Common myeloid progenitor, CD34-positive (primary cell): ENCODE results near the gene CST9L.

ENCODE experiments used
- CTCF ChIA-PET: fragments of 350-600 bp; sonication (Branson Sonifier 250); formaldehyde crosslinking; loops from one replicate; lab custom pipeline; 2021; ENCODE audit warnings: antibody characterized with exemption; lab: Charles Lee
- POLR2A ChIA-PET: fragments of 350-600 bp; sonication (Branson Sonifier 250); formaldehyde crosslinking; loops from one replicate; lab custom pipeline; 2021; ENCODE audit warnings: antibody characterized with exemption; lab: Charles Lee
- DNase-seq, 3 donors: peaks; one replicate each; pipeline versions ENCODE4 v3.0.0 to v3.0.0-alpha.2; 2013
- H3K27ac ChIP-seq, 2 experiments: 1 replicate in 1 of 2; 2 replicates in 1 of 2; pipeline ENCODE4 v1.7.0; 2013; ENCODE audit warnings: inconsistent platforms in 2 of 2, low read length in 2 of 2, mild to moderate bottlenecking in 2 of 2, low read depth in 1 of 2, moderate library complexity in 1 of 2; ENCODE audit not compliant: severe bottlenecking in 2 of 2, insufficient read depth in 1 of 2, poor library complexity in 1 of 2
- H3K27me3 ChIP-seq, 5 experiments: replicated peaks in 2 of 5; 1 replicate in 3 of 5; 2 replicates in 2 of 5; pipeline versions ENCODE4 v1.6.1 to v1.7.0; 2013; ENCODE audit warnings: low read length in 4 of 5, mild to moderate bottlenecking in 2 of 5, moderate library complexity in 2 of 5, inconsistent platforms in 1 of 5; ENCODE audit not compliant: insufficient read depth in 5 of 5, control insufficient read depth in 4 of 5
- H3K36me3 ChIP-seq, 4 experiments: 1 replicate in 2 of 4; 2 replicates in 2 of 4; pipeline versions ENCODE4 v1.6.1 to v1.7.0; 2013; ENCODE audit warnings: low read length in 3 of 4, control low read depth in 1 of 4, mild to moderate bottlenecking in 1 of 4; ENCODE audit not compliant: control insufficient read depth in 4 of 4, insufficient read depth in 4 of 4
- H3K4me1 ChIP-seq, 4 experiments: 1 replicate in 3 of 4; 2 replicates in 1 of 4; pipeline versions ENCODE4 v1.6.1 to v1.7.1; 2013; ENCODE audit warnings: low read length in 3 of 4, mild to moderate bottlenecking in 3 of 4, control low read depth in 1 of 4, inconsistent platforms in 1 of 4, moderate library complexity in 1 of 4; ENCODE audit not compliant: control insufficient read depth in 4 of 4, insufficient read depth in 4 of 4; ENCODE audit errors: control extremely low read depth in 1 of 4
- H3K4me3 ChIP-seq, 7 experiments: 1 replicate in 4 of 7; 2 replicates in 3 of 7; pipeline versions ENCODE4 v1.5.1 to v1.7.0; 2013; ENCODE audit warnings: mild to moderate bottlenecking in 7 of 7, low read length in 6 of 7, moderate library complexity in 6 of 7, inconsistent platforms in 2 of 7, low read depth in 2 of 7, control low read depth in 1 of 7; ENCODE audit not compliant: insufficient read depth in 4 of 7, control insufficient read depth in 1 of 7; ENCODE audit errors: extremely low read depth in 1 of 7
- H3K9me3 ChIP-seq, 5 experiments: 1 replicate in 4 of 5; 2 replicates in 1 of 5; pipeline versions ENCODE4 v1.6.1 to v1.7.1; 2013; ENCODE audit warnings: low read length in 4 of 5, mild to moderate bottlenecking in 2 of 5, inconsistent platforms in 1 of 5, low read depth in 1 of 5, moderate library complexity in 1 of 5; ENCODE audit not compliant: control insufficient read depth in 4 of 5, insufficient read depth in 2 of 5; ENCODE audit errors: control extremely low read depth in 1 of 5
- WGBS: methylation state at CpG from one replicate; pipeline ENCODE4 v1.1.5; 2013; ENCODE audit not compliant: insufficient coverage; 5-methylcytosine and 5-hydroxymethylcytosine counted together

The CST9L gene

DNA sequence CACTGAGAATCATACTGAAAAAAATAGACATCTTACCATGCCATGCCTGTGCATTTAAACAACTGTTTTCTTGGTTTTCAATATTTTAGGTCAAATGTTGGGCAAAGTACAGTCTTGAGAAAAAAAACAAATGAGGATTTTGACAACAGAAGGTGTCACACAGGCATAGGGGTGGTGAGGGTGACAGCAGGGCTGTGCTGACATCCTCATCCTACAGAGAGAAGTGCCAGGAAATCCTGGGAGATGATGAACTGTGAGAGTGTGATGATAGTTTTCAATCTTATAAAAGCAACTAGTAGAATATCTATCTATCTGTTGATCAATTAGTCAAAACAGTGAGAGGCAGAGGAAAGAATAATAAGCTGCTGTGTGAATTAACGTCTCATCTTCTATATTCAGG is 53.4 kb downstream of the CST9L start:
- Histone ChIP-seq H3K4me1 (no peaks in the 10 kb centered on the region), H3K27me3 (peaks cover 0 to 1% (median 0%) of the 10 kb centered on the region in 5 experiments), H3K9me3 (no peaks in the 10 kb centered on the region), H3K27ac (no peak overlapping the region), H3K36me3 (no peaks in the 10 kb centered on the region), H3K4me3 (no peak overlapping the region)
- no peak for DNase-seq
- ChIA-PET CTCF (no interaction called here), POLR2A (no interaction called here)
- WGBS: 100% methylated on average over 1 of the region's 1 CpG
